PC-9 (cell line): ENCODE data around the gene TNS4. TPM values are rescaled to one million over a fixed set of nuclear protein-coding genes. Genes with fewer than 3 reads are reported as not detected.
"Not testable (repeated sequence)": the region's sequence is repeated elsewhere in the genome, so short reads cannot be mapped to it uniquely, and the experiment has no call there.

ENCODE experiments used
- BruUV-seq: library from RNA; stranded (reverse); fragments of 400-500 nt; replicated peaks from 2 replicates; lab custom pipeline; 2021; lab: Mats Ljungman, UMichigan
- CTCF ChIA-PET: fragments of 300-600 bp; sonication (Branson Sonifier 250); formaldehyde crosslinking; loops from one replicate; lab custom pipeline; 2022; ENCODE audit warnings: antibody characterized with exemption; lab: Charles Lee
- POLR2A ChIA-PET: fragments of 300-600 bp; sonication (Branson Sonifier 250); formaldehyde crosslinking; loops from one replicate; lab custom pipeline; 2022; ENCODE audit warnings: antibody characterized with exemption; ENCODE audit not compliant: unreplicated experiment; lab: Charles Lee
- DNase-seq, 2 experiments: peaks; one replicate each; pipeline versions ENCODE4 v3.0.0 to v3.0.0-alpha.2; 2015 to 2022; ENCODE audit warnings: mixed read lengths in 1 of 2
- H2AFZ ChIP-seq: fragments of 200-600 bp; sonication (generic); 2 replicates; pipeline ENCODE4 v1.8.1; 2017; ENCODE audit warnings: antibody characterized with exemption
- H3F3A ChIP-seq: fragments of 200-600 bp; sonication (generic); 2 replicates; pipeline ENCODE4 v1.8.1; 2017; ENCODE audit warnings: antibody characterized with exemption, mild to moderate bottlenecking, low read depth; ENCODE audit not compliant: insufficient read depth
- H3K27ac ChIP-seq: fragments of 200-600 bp; sonication (generic); 2 replicates; pipeline ENCODE4 v1.6.1; 2016; ENCODE audit warnings: mixed run types
- H3K27me3 ChIP-seq: fragments of 200-600 bp; sonication (generic); 2 replicates; pipeline ENCODE4 v1.6.1; 2016; ENCODE audit warnings: low read depth, mixed run types; ENCODE audit not compliant: insufficient read depth
- H3K36me3 ChIP-seq: fragments of 200-600 bp; sonication (generic); 2 replicates; pipeline ENCODE4 v1.6.1; 2016; ENCODE audit warnings: low read depth, mixed run types
- H3K4me1 ChIP-seq: fragments of 200-600 bp; sonication (generic); replicated peaks from 2 replicates; pipeline ENCODE4 v1.6.1; 2016; ENCODE audit warnings: mixed run types; ENCODE audit not compliant: insufficient read depth
- H3K4me2 ChIP-seq: fragments of 200-600 bp; sonication (generic); 2 replicates; pipeline ENCODE4 v1.6.1; 2017; ENCODE audit warnings: mixed run types
- H3K4me3 ChIP-seq: fragments of 200-600 bp; sonication (generic); 2 replicates; pipeline ENCODE4 v1.6.1; 2016; ENCODE audit warnings: mixed run types
- H3K79me2 ChIP-seq: fragments of 200-600 bp; sonication (generic); 2 replicates; pipeline ENCODE4 v1.6.1; 2017; ENCODE audit warnings: low read depth, mixed run types
- H3K9me2 ChIP-seq: fragments of 200-600 bp; sonication (generic); 2 replicates; pipeline ENCODE4 v1.8.1; 2017; ENCODE audit warnings: mild to moderate bottlenecking; ENCODE audit not compliant: insufficient read depth
- H3K9me3 ChIP-seq: fragments of 200-600 bp; sonication (generic); 2 replicates; pipeline ENCODE4 v1.8.1; 2016; ENCODE audit warnings: low read depth; ENCODE audit not compliant: insufficient read depth
- H4K20me1 ChIP-seq: fragments of 200-600 bp; sonication (generic); 2 replicates; pipeline ENCODE4 v1.8.1; 2017; ENCODE audit not compliant: insufficient read depth
- CTCF ChIP-seq: fragments of 200-600 bp; sonication (generic); conservative IDR thresholded peaks from 2 replicates; pipeline ENCODE4 v1.6.1; 2017; ENCODE audit warnings: mixed run types, antibody characterized with exemption, mild to moderate bottlenecking, moderate library complexity
- EZH2 ChIP-seq: fragments of 200-600 bp; sonication (generic); IDR thresholded peaks from 2 replicates; pipeline ENCODE4 v1.8.0; 2017; ENCODE audit warnings: antibody characterized with exemption, low read depth
- intact Hi-C: fragments of 100-400 bp; cut with micrococcal nuclease; formaldehyde crosslinking; loops from one replicate; pipeline ENCODE4 v1.10.0; 2022; ENCODE audit not compliant: unreplicated experiment
- total RNA-seq: library from RNA; stranded (reverse); gene quantifications from 2 replicates; pipeline ENCODE4 v1.2.3, GENCODE V29; 2021

TNS4 gene
- total RNA-seq, 1 experiment from 2014 or later: 17.4 TPM

- peak overlapping the region; percentile 53; the same call in 1 of the 2 replicates for H2AFZ ChIP-seq
- H3K27me3 ChIP-seq: no peaks in the 10 kb centered on the region
- peak overlapping the region; percentile 79 for H3K27ac ChIP-seq
- H3K4me1 ChIP-seq: peaks cover 51% of the 10 kb centered on the region
- H3K79me2 ChIP-seq: no peaks in the 10 kb centered on the region
- ChIA-PET POLR2A (interaction anchor here (0.6 kb wide), 1 partner anchor 60 kb away, joined by 3 read pairs; no protein-coding TSS in a partner anchor), CTCF (interaction anchor here (0.6 to 1.5 kb wide), 2 partner anchors 12 to 72 kb away, joined by 5 to 11 read pairs; no protein-coding TSS in a partner anchor)
- peaks cover 39% of the 10 kb centered on the region for H3F3A ChIP-seq
- intact Hi-C loops: no loop called here
- no peaks in the 10 kb centered on the region for H3K36me3 ChIP-seq
- H3K4me3 ChIP-seq: no peak overlapping the region; the same call in 1 of the 2 replicates
- no peak for TF ChIP-seq CTCF
- TF ChIP-seq EZH2: no peak
- H4K20me1 ChIP-seq: no peaks in the 10 kb centered on the region
- peak overlapping the region; percentile 62 for H3K4me2 ChIP-seq
- no peaks in the 10 kb centered on the region for H3K9me3 ChIP-seq
- no TSS peak for BruUV-seq
- no peaks in the 10 kb centered on the region for H3K9me2 ChIP-seq
- no peak for DNase-seq
Observed at GRCh38 chr17:40548491-40548981, 47.1 kb upstream of the TNS4 start.

GRCh38 chr17:40547785-40548478, 46.5 kb upstream of the TNS4 start:
- H2AFZ ChIP-seq: no peak overlapping the region
- TF ChIP-seq CTCF (no peak), EZH2 (no peak)
- H3F3A ChIP-seq: peaks cover 39% of the 10 kb centered on the region
- peak overlapping the region; percentile 79 for H3K27ac ChIP-seq
- POLR2A ChIA-PET: interaction anchor here (0.6 kb wide), 1 partner anchor 60 kb away, joined by 3 read pairs; no protein-coding TSS in a partner anchor
- H3K27me3 ChIP-seq: no peaks in the 10 kb centered on the region
- intact Hi-C loops: no loop called here
- CTCF ChIA-PET: interaction anchor here (0.6 kb wide), 2 partner anchors 71 to 141 kb away, joined by 3 to 11 read pairs; no protein-coding TSS in a partner anchor
- DNase-seq: no peak
- no TSS peak for BruUV-seq
- no peaks in the 10 kb centered on the region for H3K9me2 ChIP-seq
- no peaks in the 10 kb centered on the region for H3K79me2 ChIP-seq
- H3K4me1 ChIP-seq: peaks cover 51% of the 10 kb centered on the region
- H3K36me3 ChIP-seq: no peaks in the 10 kb centered on the region
- H3K4me2 ChIP-seq: peak overlapping the region; percentile 62
- no peaks in the 10 kb centered on the region for H4K20me1 ChIP-seq
- no peaks in the 10 kb centered on the region for H3K9me3 ChIP-seq
- H3K4me3 ChIP-seq: no peak overlapping the region

GRCh38 chr17:40547079-40547784, 45.8 kb upstream of the TNS4 start:
- Histone ChIP-seq H4K20me1 (no peaks in the 10 kb centered on the region), H3K9me2 (no peaks in the 10 kb centered on the region), H3K27ac (no peak overlapping the region), H3K4me2 (no peak overlapping the region), H3K36me3 (no peaks in the 10 kb centered on the region), H3K27me3 (no peaks in the 10 kb centered on the region), H3F3A (peaks cover 38% of the 10 kb centered on the region), H3K4me1 (peaks cover 49% of the 10 kb centered on the region), H3K79me2 (no peaks in the 10 kb centered on the region), H3K4me3 (no peak overlapping the region), H2AFZ (no peak overlapping the region), H3K9me3 (no peaks in the 10 kb centered on the region)
- peak in 1 of 2 experiments; percentile 70 for DNase-seq
- POLR2A ChIA-PET: no interaction called here
- CTCF ChIA-PET: interaction anchor here (0.5 to 0.6 kb wide), 2 partner anchors 142 to 254 kb away, joined by 3 read pairs; no protein-coding TSS in a partner anchor
- TF ChIP-seq CTCF (no peak), EZH2 (no peak)
- intact Hi-C loops: no loop called here
- BruUV-seq: no TSS peak

GRCh38 chr17:40546497-40546896, 45.1 kb upstream of the TNS4 start:
- H3K4me1 ChIP-seq: peaks cover 42% of the 10 kb centered on the region
- H4K20me1 ChIP-seq, POLR2A ChIA-PET, H3K9me3 ChIP-seq, H2AFZ ChIP-seq, H3K27me3 ChIP-seq, DNase-seq, H3K4me2 ChIP-seq, H3K36me3 ChIP-seq, H3K9me2 ChIP-seq, BruUV-seq, CTCF ChIA-PET, intact Hi-C loops, H3K79me2 ChIP-seq, H3K4me3 ChIP-seq, H3K27ac ChIP-seq: not testable (repeated sequence)
- peaks cover 31% of the 10 kb centered on the region for H3F3A ChIP-seq
